ENCODE measurements around the gene RAB3B. TPM values are rescaled to one million over a fixed set of nuclear protein-coding genes. Genes with fewer than 3 reads are reported as not detected.
A peak's percentile ranks its signal among the peaks of the same experiment; 100 is the strongest.
"Not testable (repeated sequence)": the region's sequence is repeated elsewhere in the genome, so short reads cannot be mapped to it uniquely, and the experiment has no call there.

Gene RAB3B
- total RNA-seq, 1 donor from 2014 or later: 4.0 TPM

DNA sequence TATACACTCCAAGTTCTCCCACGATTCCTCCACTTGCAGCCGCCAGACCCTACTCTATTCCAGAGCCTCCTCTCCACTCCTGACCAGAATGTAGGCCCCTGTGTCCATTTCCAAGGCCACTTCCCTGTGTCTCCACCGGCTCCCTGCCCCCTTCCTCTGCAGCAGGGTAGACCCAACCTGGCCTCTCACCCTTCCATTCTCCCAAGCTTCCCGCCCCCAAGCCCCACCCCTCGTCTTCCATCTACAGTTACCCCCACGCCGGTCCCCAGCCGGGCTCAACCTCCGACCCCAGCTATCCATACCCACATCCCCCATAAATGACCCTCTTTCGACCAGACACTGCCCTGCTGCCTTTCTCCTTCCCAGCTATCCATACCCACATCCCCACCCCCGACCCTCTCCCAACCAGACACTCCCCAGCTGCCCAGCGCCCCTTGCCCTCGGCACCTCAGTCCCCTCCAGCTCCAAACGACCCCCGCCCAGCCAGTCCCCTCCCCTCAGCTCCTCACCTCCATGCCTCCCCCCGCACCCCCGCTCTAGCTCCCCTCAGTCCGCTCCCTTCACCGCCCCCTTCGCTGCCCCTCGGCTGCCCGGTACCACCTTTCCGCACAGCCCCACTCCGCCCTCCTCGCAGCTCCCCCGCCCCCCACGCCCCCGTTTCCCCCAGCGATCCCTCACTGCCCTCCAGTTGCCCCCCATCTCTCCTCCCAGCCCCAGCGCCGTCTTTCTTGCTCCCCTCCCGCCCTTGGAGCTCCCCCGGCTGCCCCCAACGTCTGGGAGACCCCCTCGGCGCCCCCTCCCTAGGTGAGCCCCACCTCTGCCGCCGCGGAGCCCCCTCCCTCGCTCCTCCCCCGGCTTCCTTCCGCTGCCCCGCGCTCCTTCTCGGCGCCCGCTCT, 670 bp downstream of the RAB3B start:
- no peak for DNase-seq (ENCODE audit: low read depth in 2 of 2)

DNA sequence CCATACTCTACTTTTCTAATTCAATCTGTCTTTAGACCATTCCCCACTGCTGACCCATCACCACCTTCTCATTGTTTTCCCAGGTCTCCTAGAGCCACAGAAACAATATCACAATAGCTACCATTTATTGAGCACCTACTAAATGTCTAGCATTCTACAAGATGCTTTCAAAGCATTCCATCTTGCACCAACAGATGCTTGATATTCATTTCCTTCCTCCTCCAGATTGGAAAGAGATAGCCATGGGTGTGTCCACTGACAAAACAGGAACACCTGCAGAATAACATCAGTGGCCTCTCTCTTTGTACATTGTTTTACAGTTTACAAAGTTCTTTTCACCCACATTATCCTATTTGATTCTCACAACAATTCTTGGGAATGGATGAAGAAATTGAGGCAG, 2.2 kb downstream of the RAB3B start:
- DNase-seq (ENCODE audit: low read depth in 2 of 2): no peak

DNA sequence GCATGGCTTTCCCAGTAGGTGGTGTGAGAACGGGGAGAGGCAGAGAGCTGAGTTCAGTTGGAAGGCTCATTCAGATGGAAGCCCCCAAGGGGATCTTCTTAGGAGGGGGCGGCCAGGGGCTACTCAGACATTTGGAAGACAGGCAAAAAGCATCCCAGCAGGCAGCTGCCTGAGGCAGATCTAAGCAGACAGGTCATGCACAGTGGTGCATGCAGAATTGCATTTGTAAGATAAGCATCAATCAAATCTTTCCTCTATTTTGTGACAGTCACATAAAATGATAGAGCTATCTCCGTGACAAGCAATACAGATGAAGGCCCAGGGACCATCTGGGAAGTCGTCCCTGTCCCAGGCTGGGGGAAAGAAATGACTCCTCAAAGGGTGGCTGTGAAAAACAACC, 3.8 kb downstream of the RAB3B start:
- DNase-seq (ENCODE audit: low read depth in 2 of 2): no peak

DNA sequence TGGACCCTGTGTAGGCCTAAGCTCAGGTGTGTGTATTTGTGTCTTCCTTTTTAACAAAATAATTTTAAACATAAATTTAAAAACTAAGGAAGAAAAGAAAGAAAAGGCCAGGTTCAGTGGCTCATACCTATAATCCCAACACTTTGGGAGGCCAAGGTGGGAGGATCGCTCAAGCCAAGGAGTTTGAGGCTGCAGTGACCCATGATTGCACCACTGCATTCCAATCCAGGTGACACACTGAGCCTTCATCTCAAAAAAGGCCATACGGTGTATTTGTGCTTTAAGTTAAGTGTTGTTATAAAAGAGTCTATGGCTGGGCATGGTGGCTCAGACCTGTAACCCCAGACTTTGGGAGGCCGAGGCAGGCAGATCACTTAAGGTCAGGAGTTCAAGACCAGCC, 8.3 kb downstream of the RAB3B start:
- DNase-seq (ENCODE audit: low read depth in 2 of 2): no peak

DNA sequence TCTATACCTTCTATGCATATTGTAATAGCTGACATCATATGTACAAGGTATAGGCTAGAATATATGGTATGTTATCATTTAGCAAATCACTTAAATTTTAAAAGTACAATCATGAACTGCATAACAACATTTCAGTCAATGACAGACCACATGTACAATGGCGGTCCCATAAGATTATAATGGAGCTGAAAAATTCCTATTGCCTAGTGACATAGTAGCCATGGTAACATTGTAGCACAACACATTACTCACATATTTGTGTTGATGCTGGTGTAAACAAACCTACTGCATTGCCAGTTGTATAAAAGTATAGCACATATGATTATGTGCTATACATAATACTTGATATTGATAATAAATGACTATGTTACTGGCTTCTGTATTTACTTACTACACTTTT, 8.9 kb downstream of the RAB3B start:
- DNase-seq (ENCODE audit: low read depth in 2 of 2): no peak

DNA sequence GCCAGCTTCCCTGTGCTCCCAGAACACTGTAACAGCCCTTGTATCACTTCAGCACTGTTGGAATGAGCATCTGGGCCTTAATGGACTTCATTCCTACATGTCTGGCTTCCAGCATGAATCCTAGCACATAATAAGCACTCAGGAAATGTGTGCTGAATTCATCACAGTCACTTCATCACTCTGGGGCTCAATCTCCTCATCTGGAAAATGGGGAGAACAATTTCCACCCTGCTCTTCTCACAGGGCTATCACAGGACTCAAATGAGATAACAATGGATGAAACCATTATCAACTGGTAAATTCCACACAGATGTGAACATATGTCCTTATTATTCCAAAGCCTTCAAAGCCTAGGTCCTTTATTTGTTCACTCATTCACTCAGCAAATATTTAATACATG, 12.4 kb downstream of the RAB3B start:
- DNase-seq (ENCODE audit: low read depth in 2 of 2): no peak

DNA sequence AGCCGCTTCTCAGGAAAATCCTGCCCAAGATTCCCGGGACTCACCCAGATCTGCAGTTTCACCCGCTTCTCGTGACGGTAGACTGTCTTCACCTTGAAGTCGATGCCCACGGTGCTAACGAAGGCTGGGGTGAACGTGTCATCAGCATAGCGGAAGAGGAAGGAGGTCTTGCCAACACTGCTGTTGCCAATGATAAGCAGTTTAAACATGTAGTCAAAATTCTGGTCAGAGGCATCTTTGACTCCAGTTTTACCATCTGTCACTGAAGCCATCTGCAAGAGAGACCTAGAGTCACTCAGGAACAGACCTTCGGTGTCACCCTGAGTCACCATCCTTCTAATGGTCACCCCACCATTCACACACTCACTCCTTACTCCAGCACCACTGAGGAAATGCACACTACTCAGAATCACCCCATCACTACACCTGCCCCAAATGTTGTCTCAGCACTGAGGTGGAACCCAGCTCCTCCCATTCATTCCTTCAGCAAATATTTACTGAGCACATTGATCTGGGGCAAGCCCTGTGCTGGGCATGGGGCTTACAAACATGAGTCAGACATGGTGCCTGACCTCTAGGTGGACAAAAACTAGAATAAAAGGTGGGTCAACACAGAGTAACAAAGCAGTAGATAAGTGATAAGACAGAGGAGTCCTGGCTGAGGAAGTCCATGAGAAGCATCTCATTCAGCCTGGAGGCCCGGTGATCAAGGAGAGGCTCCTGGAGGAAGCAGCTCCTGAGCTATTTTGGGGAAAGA, 13.5 kb downstream of the RAB3B start:
- no peak for DNase-seq (ENCODE audit: low read depth in 2 of 2)

DNA sequence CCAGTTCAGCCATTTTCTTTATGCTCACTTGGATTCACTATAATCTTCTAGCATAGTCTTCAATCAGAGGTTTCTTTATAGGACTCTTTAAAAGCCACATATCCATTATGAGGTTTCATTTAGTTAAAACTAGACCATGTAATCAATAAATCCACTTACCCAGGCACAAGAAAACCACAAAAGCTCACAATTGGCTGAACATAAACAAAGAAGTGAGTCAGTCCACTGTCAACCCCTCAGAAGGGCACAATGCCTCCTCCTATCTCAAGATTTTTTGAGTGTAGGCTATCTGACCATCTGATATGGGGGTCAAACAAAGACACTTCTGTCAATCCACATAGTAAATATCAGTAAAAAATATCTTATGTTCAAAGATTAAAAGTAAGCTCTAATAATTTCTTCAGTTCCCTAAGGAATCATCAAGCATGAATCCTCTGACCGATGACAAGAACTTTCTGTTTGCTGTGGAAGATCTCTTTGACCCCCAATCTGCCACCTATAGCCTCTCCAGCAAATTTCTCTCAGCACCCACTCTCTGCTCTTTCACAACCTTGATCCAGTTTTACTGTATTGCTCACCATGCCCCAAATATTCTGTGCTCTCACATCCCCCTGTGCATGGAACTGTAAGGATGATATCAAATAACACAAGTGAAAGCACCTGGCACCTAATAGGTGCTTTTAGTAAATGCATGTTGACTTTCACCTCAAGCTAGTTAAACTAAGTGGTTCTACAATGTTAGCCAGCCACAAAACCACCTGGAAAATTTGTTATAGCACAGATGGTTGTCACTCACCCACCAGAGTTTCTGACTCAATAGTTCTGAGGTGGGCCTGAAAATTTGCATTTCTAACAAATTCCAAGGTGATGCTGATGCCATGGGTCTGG, 16.7 kb downstream of the RAB3B start:
- no peak for DNase-seq (ENCODE audit: low read depth in 2 of 2)

DNA sequence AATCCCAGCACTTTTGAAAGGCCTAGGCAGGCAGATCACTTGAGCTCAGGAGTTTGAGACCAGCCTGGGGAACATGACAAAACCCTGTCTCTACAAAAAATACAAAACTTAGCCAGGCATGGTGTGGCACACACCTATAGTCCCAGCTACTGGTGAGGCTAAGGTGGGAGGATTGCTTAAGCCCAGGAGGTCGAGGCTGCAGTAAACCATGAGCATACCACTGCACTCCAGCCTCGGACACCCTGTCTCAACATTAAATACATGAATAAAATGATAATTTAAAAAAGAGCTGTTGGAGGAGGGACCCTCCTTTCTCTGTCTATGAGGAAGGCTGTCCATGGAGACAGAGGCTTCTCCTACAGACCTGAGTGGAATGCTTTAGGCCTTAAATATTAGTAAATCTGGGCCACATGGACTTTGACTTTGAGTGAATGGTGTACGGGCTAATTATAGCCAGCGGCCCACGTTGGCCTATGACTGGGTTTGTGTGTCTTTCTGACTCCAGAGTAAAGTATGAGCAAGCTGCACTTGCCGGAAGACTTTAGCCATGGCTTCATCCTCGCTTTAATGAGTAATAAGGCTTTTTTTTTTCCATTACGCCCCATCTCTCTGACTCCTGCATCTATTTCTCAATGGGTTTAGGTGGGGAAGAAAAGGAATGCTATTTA, 21.3 kb downstream of the RAB3B start:
- DNase-seq (ENCODE audit: low read depth in 2 of 2): peak in 1 of 2 donors; percentile 23

DNA sequence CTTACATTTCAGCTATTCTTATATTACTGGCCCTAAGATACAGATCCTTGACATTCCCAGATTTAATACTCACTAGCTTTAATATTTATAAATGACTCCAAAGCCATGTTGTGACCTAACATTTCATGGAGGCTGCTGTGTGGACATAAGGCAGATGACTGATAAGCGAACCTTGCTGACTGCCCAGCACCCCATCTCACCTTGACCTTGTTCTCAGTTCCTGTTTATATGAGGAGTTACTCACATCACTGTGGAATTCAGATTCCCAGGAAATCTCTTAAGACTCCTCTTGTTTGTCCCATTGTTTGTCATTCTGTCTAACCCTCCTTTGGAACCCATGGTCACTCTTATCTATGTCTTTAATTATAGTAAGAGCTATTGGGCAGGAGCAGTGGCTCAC, 21.9 kb downstream of the RAB3B start:
- no peak for DNase-seq (ENCODE audit: low read depth in 2 of 2)

DNA sequence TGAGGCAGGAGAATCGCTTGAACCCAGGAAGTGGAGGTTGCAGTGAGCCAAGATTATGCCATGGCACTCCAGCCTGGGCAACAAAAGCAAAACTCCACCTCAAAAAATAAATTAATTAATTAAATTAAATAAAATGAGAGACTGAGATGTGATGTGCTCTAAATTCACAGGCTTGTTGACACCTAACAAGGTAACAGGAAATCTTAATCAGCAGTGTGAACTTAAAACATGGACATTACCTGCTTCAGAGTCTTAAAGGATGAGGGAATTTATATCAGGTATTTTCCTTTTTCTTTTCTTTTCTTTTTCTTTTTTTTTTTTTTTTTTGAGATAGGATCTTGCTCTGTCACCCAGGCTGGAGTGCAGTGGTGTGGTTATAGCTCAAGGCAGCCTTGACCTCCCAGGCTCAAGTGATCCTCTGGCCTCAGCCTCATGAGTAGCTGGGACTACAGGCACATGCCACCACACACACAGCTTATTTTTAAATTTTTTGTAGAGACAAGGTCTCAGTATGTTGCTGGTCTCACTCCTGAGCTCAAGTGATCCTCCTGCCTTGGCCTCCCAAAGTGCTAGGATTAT, 23.2 kb downstream of the RAB3B start:
- DNase-seq (ENCODE audit: low read depth in 2 of 2): not testable (repeated sequence)

DNA sequence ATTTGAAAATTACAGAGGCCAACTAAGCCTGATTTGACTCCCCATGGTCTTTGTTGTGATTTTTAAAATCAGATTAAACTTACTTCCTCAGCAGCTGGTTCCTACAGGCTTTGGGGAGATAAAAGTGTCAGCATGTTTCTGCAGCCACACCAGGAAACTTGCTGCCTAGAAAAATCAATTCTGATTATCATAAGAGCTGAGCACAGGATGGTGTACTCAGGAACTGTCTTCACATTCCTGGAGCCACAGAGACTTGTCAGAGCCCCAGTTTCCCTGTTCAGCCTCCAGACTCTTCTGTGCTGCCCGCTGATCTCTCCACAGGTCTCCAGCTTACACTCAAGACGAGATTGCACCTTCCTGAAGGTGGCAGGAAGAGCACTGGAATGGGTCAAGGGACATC, 23.9 kb downstream of the RAB3B start:
- no peak for DNase-seq (ENCODE audit: low read depth in 2 of 2)

DNA sequence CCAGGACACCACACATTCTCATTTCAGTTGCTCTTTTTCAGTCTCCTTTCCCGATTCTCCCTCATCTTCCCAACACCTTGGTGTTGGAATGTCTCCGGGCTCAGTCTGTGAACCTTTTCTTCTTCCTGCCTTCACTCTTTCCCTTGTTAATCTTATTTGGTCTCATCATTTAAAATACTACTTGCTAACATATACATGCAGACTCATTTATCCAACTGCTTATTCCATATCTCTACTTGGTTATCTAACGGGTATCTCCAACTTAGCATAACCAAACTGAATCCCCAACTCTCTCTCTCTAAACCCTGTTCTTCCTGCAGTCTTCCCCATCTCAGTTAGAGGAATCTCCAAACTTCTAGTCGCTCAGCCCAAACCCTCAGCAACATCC, 26.2 kb downstream of the RAB3B start:
- no peak for DNase-seq (ENCODE audit: low read depth in 2 of 2)

DNA sequence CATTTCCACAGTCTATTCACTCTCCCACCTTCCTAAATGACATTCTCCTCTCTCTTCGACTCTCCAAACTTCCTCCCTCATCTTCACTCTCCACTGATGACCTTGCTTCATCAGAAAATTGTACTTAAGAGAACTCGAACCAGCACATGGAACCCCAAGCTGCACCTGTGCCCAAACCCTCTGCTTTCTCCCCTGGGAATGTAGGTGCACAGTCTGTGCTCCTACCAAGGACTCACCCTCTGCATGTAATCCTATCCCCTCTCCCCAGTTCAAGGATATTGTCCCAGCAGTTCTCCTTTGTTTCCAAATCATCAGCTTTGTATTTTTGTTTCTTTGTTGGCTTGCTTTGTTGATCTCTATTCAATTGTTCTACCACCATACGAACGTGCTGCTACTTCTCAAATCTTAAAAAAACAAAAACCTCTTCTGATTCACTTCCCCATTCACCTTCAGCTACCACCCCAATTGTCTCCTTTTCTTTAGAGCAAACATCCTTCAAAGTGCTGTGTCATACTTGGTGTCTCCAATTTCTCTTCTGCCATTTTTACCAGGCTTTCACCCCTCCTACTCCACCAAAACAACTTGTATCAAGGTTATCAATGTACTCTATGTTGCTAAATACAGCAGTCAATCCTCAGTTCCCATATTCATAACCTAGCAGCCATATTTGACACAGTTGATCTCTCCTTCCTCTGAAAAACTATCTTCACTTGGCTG, 26.8 kb downstream of the RAB3B start:
- peak in 1 of 2 donors; percentile 63 for DNase-seq (ENCODE audit: low read depth in 2 of 2)

DNA sequence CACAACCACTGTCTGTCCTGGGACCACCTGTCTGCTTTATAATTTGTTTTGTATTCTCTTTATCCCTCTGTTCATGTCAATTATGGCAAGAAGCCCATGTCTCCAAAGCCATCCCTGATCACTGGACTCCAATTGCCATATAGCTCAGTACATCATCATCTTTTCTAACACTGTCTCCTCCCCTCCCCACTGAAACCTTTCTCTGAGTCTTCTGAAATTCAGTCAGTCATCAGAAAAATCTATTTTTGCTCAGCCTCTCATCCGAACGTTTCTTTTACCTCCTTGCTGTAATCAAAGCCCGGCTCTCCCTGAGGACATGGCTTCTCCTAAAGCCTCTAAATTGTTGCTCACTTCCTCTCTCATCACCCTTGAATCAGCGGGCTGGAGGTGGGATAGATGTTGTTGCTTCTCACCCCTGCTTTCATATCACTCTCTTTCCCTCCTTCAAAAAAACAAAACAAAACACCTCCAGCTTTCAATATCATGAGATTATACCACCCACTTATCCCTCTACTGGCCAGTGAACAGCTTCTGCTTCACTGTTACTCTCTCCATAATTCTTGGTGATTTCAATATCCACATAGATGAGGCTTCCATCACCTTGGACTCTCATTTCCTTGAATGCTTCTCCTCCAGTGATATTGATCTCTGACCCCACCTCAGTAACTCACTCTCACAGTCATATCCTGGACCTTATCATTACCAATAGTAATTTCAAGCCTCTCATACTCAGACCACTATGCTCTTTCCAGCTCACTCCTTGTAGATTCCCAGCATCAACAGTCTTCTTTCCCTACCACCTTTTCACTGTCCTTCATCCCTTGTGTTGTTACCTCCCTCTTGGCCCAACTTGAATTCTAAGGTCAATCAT, 27.8 kb downstream of the RAB3B start:
- DNase-seq (ENCODE audit: low read depth in 2 of 2): no peak

DNA sequence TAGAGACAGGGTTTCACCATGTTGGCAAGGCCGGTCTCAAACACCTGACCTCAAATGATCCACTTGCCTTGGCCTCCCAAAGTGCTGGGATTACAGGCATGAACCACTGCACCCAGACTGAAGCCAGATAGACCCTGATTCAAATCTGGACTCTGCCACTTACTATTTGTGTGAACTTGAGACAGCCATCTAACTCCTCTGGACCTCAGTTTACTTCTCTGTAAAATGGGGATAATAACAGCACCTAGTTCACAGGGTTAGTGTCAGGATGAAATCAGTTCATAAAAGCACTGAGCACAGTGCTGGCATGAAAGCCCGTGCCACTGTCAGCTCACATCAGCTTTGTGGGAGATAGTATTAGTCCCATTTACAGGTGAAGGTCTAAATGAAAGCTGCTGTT, 28.5 kb downstream of the RAB3B start:
- DNase-seq (ENCODE audit: low read depth in 2 of 2): no peak

DNA sequence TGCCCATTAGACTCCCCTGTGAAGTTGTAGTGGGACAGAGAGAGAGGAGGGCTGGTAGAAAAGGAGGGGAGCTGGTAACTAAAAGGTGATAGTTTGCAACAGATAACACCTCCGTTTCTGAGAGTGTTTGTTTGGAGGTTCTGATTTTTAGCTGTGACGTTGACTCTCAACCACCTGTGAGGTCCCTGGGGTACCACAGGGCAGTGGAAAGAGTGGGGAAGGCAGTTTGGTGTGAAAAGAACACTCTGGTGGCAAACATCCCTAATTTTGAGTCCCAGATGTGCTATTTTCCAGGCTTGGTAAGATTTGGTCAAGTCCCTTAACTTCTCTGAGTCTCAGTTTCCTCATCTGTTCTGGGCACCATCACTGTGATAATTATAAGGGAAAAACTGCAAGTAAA, 29.3 kb downstream of the RAB3B start:
- DNase-seq (ENCODE audit: low read depth in 2 of 2): no peak

DNA sequence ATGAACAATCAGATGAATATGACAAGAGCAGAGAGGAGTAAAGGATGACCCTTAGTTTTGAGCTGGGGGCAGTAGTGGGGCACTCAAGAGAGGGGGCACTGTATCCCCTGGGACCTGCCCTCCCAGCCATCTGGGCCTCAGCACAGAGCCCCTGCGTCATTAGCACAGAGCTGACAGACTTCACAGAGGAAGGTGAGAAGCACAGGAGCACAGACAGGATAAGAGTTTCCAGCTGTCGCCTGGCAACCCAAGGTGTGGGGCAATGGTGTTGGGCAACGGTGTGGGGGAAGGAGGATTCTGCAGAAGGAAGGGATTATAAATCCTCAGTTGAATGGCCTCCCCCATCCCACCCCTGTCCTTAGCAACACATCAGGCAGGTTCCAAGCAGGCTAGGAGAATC, 30.2 kb downstream of the RAB3B start:
- DNase-seq (ENCODE audit: low read depth in 2 of 2): no peak

DNA sequence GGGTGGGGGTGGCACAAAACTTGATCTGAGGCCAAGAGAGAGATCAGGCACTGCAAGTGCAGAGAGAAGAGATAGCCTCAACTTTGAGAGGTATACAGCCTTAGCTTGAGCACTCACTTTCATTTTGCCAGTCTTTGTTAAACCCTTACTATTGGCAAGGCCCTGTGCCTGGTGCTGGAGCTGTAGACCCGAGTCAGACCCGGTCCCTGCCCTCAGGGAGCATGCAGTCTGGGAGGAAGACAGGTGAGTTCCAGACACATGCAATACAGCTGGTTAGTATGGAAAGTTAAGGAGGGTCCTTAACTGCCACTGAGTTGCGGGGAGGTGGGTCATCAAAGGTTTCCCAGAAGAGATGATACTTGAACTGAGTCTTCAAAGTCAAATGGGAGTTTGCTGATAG, 31.7 kb downstream of the RAB3B start:
- no peak for DNase-seq (ENCODE audit: low read depth in 2 of 2)
